GM19099 (cell line): ENCODE results near the gene SMC1B.

Experiments used
- POLR2A ChIP-seq: IDR thresholded peaks from 3 replicates; pipeline ENCODE4 v1.6.1; 2011; ENCODE audit warnings: low read depth; ENCODE audit not compliant: insufficient read length; ENCODE audit errors: extremely low read depth

The SMC1B gene

DNA sequence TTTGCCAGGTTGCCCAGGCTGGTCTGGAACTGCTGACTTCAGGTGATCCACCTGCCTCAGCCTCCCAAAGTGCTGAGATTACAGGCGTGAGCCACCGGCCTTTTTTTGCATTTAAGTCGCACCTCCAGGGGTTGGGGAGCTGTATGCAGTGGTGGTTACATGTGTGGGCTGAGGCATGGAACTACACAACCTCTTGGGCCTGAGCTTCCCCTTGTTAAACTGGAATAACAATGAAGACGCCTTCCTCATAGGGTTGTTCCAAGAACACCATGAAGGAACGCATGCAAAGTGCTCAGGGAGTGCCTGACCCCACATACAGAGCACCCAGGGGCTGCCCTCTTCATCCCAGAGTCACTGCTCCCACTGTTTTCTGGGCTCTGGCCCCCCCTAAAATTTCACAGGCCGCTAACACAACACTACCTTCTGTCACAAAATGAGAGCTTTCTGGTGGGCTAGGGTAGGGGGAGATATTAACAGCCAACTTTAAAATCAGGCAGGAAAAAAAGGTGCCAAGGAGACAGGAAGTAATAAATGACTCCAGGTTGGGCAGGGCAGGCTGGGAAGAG, 104.9 kb downstream of the SMC1B start:
- no peak for TF ChIP-seq POLR2A

GRCh38 chr22:45306139-45306538, 107.3 kb downstream of the SMC1B start:
- TF ChIP-seq POLR2A = no peak

- no peak for TF ChIP-seq POLR2A
Observed at GRCh38 chr22:45305456-45306075, 107.8 kb downstream of the SMC1B start.

- no peak for TF ChIP-seq POLR2A
Observed at GRCh38 chr22:45304971-45305370, 108.4 kb downstream of the SMC1B start.

- TF ChIP-seq POLR2A = no peak
Observed at GRCh38 chr22:45303181-45303580, 110.2 kb downstream of the SMC1B start.

DNA sequence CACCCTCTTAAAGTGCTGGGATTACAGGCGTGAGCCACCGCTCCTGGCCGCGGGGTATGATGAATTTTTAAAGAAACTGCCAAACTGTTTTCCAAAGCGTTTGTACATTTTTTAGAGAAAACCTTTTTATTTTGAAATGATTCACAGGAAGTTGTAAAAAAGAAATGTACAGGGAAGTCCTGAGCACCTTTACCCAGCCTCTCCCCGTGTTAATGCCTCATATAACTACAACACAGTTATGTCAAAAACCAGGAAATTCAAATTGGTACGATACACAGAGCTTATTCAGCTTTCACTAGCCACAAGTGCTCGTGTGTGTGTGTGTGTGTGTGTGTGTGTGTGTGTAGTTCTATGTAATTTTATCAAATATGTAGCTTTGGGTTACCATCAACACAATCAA, 110.6 kb downstream of the SMC1B start:
- TF ChIP-seq POLR2A = no peak

GRCh38 chr22:45298934-45299505, 114.4 kb downstream of the SMC1B start:
- TF ChIP-seq POLR2A = no peak

DNA sequence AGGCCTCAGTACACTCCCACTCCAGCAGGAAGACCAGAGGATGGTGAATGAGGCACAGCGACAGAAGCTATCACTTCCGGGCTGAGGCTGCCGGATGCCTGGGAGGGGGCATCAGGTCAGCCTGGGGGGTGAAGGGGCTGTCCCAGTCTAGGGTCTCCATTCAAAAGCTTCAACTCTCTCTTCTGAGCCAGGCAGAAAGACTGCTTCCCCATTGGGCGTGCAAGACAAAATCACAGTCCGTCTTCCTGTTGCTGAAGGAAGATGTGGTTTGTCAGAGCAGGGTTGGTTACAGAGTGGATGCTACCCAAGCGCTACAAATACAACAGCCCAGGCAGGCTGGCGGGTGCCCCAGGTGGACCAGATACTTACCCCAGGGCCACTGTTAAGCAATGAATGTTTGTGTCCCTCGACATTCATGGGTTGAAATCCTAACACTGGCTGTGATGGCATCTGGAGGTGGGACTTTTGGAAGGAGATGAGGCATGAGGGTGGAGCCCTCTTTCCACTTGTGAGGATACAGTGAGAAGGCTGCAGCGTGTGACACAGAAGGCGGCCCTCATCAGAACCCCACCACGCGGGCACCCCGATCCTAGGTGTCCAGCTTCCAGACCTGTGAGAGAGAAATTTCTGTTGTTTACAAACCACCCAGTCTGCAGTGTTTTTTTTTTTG, 116.6 kb downstream of the SMC1B start:
- no peak for TF ChIP-seq POLR2A

DNA sequence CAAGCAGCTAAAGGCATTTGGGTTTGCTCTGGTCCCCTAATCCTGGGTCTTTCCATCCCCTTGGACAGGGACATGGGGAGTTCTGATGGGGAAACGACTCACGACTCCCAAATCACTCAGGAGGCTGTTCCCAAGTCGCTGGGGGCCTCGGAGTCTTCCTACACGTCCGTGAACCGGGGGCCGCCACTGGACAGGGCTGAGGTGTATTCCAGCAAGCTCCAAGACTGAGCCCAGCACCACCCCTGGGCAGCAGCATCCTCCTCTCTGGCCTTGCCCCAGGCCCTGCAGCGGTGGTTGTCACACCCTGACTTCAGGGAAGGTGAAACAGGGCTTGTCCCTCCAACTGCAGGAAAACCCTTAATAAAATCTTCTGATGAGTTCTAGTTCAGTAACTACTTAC, 117.9 kb downstream of the SMC1B start:
- TF ChIP-seq POLR2A = no peak
